Activated CD4-positive, alpha-beta T cell treated with anti-CD3 and anti-CD28 coated beads, Interleukin-2, amount 10 ng/mL, durations not matched to agents 24 days and 14 days (primary cell): ENCODE data around the gene SAC3D1. TPM values are rescaled to one million over a fixed set of nuclear protein-coding genes. Genes with fewer than 3 reads are reported as not detected.
A peak's percentile ranks its signal among the peaks of the same experiment; 100 is the strongest.

Source experiments
- DNase-seq: peaks from one replicate; pipeline ENCODE4 v3.0.0; 2022
- H3K27ac Mint-ChIP-seq: one replicate; pipeline ENCODE4 v1.8.0; 2022; ENCODE audit warnings: mild to moderate bottlenecking, mixed read lengths
- H3K27me3 Mint-ChIP-seq: one replicate; pipeline ENCODE4 v1.8.0; 2022; ENCODE audit warnings: mixed read lengths
- H3K36me3 Mint-ChIP-seq: one replicate; pipeline ENCODE4 v1.8.0; 2022; ENCODE audit warnings: low read depth, mild to moderate bottlenecking, mixed read lengths
- H3K4me1 Mint-ChIP-seq: one replicate; pipeline ENCODE4 v1.8.0; 2021; ENCODE audit warnings: mixed read lengths
- H3K4me3 Mint-ChIP-seq: one replicate; pipeline ENCODE4 v1.8.0; 2022; ENCODE audit warnings: mild to moderate bottlenecking, moderate library complexity, mixed read lengths
- H3K9me3 Mint-ChIP-seq: one replicate; pipeline ENCODE4 v1.8.0; 2021; ENCODE audit warnings: mixed read lengths
- intact Hi-C: fragments of 100-400 bp; cut with micrococcal nuclease; formaldehyde crosslinking; loops from one replicate; pipeline ENCODE4 v1.15.1; 2023
- total RNA-seq: library from RNA; stranded (reverse); gene quantifications from 2 replicates; pipeline ENCODE4 v1.2.3, GENCODE V29; 2022

The SAC3D1 gene
- total RNA-seq, 1 donor from 2014 or later, result 18.0 TPM

GRCh38 chr11:65036931-65037330, 4.1 kb upstream of the SAC3D1 start:
- intact Hi-C loops, result no loop called here
- no peaks in the 10 kb centered on the region for H3K9me3 Mint-ChIP-seq
- peaks cover 7% of the 10 kb centered on the region for H3K4me1 Mint-ChIP-seq
- H3K27ac Mint-ChIP-seq, result no peak overlapping the region
- no peak overlapping the region for H3K4me3 Mint-ChIP-seq
- DNase-seq, result no peak
- peaks cover 14% of the 10 kb centered on the region for H3K36me3 Mint-ChIP-seq
- H3K27me3 Mint-ChIP-seq, result no peaks in the 10 kb centered on the region

DNA sequence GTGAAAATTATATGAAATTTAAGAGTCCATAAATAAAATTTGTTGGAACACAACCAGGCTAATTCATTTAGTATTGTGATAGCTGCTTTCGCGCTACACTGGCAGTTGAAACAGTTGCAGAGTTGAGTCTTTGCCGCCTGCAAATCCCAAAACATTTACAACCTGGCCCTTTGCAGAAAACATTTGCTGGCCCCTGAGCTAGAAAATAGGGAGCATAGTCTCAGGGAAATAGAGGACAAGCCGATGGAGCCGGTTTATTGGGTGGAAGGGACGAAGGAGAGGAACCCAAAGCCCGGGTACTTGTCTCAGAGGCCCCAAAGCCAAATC, 527 bp upstream of the SAC3D1 start:
- Mint-ChIP-seq H3K27ac (peak overlapping the region; percentile 95), H3K4me3 (peak overlapping the region; percentile 93), H3K9me3 (no peaks in the 10 kb centered on the region), H3K27me3 (no peaks in the 10 kb centered on the region), H3K36me3 (peaks cover 17% of the 10 kb centered on the region), H3K4me1 (peaks cover 20% of the 10 kb centered on the region)
- DNase-seq, result no peak
- intact Hi-C loops, result loop anchor here (1.0 to 2.0 kb wide), 4 partner anchors 13 to 124 kb away; partner anchors contain the start of genes ATG2A, CDCA5, SNX15 and ZFPL1

DNA sequence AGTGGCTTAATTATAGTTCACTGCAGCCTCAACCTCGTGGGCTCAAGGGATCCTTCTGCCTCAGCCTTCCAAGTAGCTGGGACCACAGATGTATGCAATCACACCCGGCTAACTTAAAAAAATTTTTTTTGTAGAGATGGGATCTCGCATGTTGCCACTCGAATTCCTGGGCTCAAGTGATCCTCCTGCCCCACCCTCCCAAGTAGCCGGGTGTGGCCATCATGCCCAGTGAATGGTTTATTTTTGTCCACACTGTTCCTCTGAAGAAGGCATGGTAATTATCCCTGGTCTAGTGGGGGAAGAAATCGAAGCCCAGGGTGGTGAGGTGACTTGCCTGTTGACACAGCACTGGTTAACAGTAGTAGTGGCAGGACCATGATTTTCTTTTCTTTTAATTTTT, 1.9 kb downstream of the SAC3D1 start:
- H3K9me3 Mint-ChIP-seq, result no peaks in the 10 kb centered on the region
- no peak for DNase-seq
- H3K36me3 Mint-ChIP-seq, result peaks cover 15% of the 10 kb centered on the region
- H3K27ac Mint-ChIP-seq, result peak overlapping the region; percentile 29
- intact Hi-C loops, result no loop called here
- H3K27me3 Mint-ChIP-seq, result no peaks in the 10 kb centered on the region
- H3K4me3 Mint-ChIP-seq, result peak overlapping the region; percentile 90
- peaks cover 29% of the 10 kb centered on the region for H3K4me1 Mint-ChIP-seq

DNA sequence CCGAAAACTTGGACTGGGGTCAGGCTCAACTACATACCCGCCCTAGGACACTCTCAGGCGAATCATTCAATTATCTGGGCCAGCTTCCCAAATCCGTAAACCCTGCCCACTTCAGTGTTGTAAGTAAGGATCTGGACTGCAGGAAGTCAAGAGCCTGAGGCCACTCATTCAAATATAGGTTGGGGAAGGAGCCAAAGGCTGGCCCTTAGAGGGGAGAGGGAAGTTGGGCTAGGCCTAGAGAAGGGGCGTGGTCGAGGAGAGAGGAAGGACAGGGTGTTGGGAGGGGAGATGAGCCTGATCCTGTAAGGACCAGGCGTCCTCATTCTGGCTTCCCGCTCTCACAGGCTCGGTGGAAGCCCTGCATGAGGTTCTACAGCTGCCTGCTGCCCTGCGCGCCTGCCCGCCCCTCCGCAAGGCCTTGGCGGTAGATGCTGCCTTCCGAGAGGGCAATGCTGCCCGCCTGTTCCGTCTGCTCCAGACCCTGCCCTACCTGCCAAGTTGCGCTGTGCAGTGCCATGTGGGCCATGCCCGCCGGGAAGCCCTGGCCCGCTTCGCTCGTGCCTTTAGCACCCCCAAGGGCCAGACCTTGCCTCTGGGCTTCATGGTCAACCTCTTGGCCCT, 3.0 kb downstream of the SAC3D1 start:
- H3K4me3 Mint-ChIP-seq, result no peak overlapping the region
- H3K36me3 Mint-ChIP-seq, result peaks cover 15% of the 10 kb centered on the region
- no peak for DNase-seq
- peaks cover 31% of the 10 kb centered on the region for H3K4me1 Mint-ChIP-seq
- no peaks in the 10 kb centered on the region for H3K27me3 Mint-ChIP-seq
- H3K27ac Mint-ChIP-seq, result no peak overlapping the region
- intact Hi-C loops, result no loop called here
- H3K9me3 Mint-ChIP-seq, result no peaks in the 10 kb centered on the region

DNA sequence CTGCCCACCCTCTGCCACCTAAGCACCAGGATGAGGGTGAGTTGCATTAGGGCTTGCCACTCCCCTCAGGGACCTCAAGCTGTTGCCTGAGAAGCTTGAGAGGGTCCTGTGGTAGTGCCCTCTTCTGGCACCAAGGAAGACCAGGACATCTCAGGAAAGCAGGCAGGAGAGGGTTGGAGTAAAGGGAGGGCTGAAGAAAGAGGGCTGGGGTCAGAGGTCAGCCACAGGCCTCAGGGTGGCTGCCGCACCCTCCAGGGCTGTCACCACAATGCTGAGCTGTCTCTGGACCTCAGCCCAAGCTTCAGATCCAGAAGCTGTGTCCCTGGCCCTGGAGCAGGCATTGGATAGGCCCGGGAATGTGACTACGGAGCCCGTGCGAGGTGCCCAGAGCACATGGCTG, 4.1 kb downstream of the SAC3D1 start:
- intact Hi-C loops, result no loop called here
- no peak overlapping the region for H3K27ac Mint-ChIP-seq
- H3K9me3 Mint-ChIP-seq, result no peaks in the 10 kb centered on the region
- H3K4me3 Mint-ChIP-seq, result no peak overlapping the region
- H3K36me3 Mint-ChIP-seq, result peaks cover 9% of the 10 kb centered on the region
- no peaks in the 10 kb centered on the region for H3K27me3 Mint-ChIP-seq
- no peak for DNase-seq
- H3K4me1 Mint-ChIP-seq, result peaks cover 28% of the 10 kb centered on the region

GRCh38 chr11:65045728-65046127, 4.7 kb downstream of the SAC3D1 start:
- no peak overlapping the region for H3K4me3 Mint-ChIP-seq
- H3K27ac Mint-ChIP-seq, result no peak overlapping the region
- no peak for DNase-seq
- no peaks in the 10 kb centered on the region for H3K9me3 Mint-ChIP-seq
- peaks cover 26% of the 10 kb centered on the region for H3K4me1 Mint-ChIP-seq
- intact Hi-C loops, result no loop called here
- H3K27me3 Mint-ChIP-seq, result no peaks in the 10 kb centered on the region
- H3K36me3 Mint-ChIP-seq, result peaks cover 9% of the 10 kb centered on the region

- Mint-ChIP-seq H3K4me3 (peak overlapping the region; percentile 82), H3K36me3 (peaks cover 9% of the 10 kb centered on the region), H3K27ac (peak overlapping the region; percentile 79), H3K4me1 (peaks cover 17% of the 10 kb centered on the region), H3K9me3 (no peaks in the 10 kb centered on the region), H3K27me3 (no peaks in the 10 kb centered on the region)
- intact Hi-C loops, result no loop called here
- peak; percentile 75 for DNase-seq
Observed at GRCh38 chr11:65047581-65048422, 6.8 kb downstream of the SAC3D1 start.

DNA sequence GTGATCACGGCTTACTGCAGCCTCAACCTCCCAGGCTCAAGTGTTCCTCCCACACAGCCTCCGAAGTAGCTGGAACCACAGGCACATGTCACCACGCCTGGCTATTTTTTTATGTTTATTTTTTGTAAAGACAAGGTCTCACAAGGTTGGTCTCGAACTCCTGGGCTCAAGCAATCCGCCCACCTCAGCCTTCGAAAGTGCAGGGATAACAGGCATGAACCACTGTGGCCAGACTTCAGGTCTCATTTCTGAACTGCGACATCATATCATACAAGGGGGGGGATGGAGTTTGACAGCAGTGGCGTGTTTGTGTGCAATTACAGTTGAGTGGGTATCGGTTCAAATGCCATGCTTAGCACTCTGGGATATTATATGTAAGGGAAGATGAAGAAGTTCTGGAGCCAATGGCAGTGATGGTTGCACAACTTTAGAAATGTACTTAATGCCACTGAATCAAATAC, 10.4 kb downstream of the SAC3D1 start:
- Mint-ChIP-seq H3K4me1 (peaks cover 20% of the 10 kb centered on the region), H3K4me3 (no peak overlapping the region), H3K27me3 (peaks cover 7% of the 10 kb centered on the region), H3K27ac (no peak overlapping the region), H3K36me3 (peaks cover 3% of the 10 kb centered on the region), H3K9me3 (no peaks in the 10 kb centered on the region)
- intact Hi-C loops, result no loop called here
- no peak for DNase-seq

DNA sequence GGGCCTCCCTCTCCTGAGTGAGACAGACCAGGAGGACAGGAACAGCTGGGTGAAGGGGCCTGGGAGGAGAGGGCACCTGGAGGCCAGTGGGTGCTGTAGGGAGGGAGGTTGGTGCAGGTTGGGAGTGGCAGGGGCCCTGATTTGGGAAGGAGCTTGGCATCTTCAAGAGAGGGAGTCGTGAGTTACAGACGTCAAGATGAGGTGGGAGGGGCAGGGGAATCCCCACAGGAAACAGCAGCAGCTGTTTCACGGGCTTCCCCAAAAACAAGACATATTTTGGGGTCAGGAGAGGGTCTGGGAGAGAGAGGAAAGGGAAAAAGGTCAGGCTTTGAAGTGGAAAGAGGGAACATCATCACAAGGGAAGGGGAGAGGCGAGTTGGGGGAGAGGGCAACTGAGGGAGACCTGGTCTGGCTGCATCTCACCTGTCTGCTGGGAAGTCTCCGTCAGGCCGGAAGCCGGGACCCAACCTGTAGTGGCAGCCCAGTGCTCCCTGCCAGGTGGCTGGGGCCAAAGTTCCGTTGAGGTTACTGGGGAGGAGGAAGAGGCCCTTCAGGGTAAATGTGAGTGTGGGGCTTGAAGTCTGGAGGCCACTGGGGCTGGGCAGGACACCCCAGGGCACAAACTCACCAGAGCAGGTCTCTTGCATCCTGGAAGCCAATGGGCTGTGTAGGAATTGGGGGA, 13.0 kb downstream of the SAC3D1 start:
- peaks cover 7% of the 10 kb centered on the region for H3K27me3 Mint-ChIP-seq
- H3K9me3 Mint-ChIP-seq, result no peaks in the 10 kb centered on the region
- intact Hi-C loops, result no loop called here
- peak overlapping the region; percentile 75 for H3K4me3 Mint-ChIP-seq
- H3K4me1 Mint-ChIP-seq, result peaks cover 10% of the 10 kb centered on the region
- peak; percentile 73 for DNase-seq
- H3K27ac Mint-ChIP-seq, result peak overlapping the region; percentile 90
- no peaks in the 10 kb centered on the region for H3K36me3 Mint-ChIP-seq

DNA sequence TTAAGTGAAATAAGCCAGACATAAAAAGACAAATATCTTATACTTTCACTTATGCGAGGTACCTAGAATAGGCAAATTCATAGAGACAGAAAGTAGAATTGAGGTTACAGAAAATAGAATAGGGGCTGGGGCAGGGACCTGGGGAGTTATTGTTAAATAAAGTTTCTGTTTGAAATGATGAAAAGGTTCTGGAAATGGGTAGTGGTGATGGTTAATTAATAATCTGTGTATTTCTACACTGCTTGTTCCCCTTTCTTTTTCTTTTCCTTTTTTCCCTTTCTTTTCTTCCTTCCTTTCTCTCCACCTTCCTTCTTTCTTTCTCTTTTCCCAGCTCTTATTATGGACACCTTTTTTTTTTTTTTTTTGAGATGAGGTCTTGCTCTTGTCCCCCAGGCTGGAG, 14.5 kb downstream of the SAC3D1 start:
- Mint-ChIP-seq H3K36me3 (no peaks in the 10 kb centered on the region), H3K27me3 (peaks cover 7% of the 10 kb centered on the region), H3K9me3 (no peaks in the 10 kb centered on the region), H3K4me3 (no peak overlapping the region), H3K27ac (no peak overlapping the region), H3K4me1 (peaks cover 16% of the 10 kb centered on the region)
- intact Hi-C loops, result no loop called here
- no peak for DNase-seq

DNA sequence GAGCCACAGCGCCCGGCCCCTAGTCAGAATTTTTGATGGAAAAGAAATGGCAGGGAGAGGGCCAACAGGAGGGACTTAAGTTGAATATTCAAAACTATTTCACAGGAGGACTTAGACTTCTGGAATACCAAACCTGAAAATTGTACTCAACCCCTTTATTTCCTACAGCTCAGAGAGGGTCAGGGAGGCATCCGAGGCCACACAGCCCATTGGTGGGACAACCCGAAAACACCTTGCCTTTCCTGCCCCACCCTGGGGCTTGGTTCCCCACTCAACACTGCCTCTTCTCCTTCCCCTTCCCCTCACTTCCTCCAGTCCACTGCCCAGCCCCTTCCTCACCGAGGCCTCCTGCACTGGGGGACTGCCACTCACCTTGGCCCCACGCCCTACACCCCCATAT, 16.0 kb downstream of the SAC3D1 start:
- intact Hi-C loops, result no loop called here
- Mint-ChIP-seq H3K27ac (no peak overlapping the region), H3K4me3 (no peak overlapping the region), H3K4me1 (peaks cover 21% of the 10 kb centered on the region), H3K9me3 (no peaks in the 10 kb centered on the region), H3K27me3 (peaks cover 7% of the 10 kb centered on the region), H3K36me3 (no peaks in the 10 kb centered on the region)
- DNase-seq, result no peak

DNA sequence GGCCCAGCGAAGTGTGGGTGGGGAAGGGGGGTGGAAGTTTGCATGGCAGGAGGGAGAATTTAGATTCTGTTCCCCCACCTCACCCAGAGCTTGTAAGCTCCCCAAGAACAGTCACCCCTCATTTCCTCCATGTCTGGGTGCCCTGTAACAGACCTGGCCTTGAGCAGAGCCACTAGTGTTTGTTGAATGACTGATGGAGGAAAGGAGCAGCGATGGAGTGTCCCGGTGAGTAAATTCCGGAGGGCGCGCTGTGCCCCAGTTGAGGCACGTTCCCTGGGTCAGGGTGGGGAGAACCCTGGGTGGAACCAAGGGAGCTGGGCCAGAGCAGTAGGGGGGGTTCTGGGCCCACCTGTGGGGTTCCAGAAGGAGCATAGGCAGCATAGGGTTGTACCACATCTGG, 16.5 kb downstream of the SAC3D1 start:
- Mint-ChIP-seq H3K4me1 (peaks cover 21% of the 10 kb centered on the region), H3K36me3 (no peaks in the 10 kb centered on the region), H3K4me3 (no peak overlapping the region), H3K9me3 (no peaks in the 10 kb centered on the region), H3K27me3 (peaks cover 7% of the 10 kb centered on the region), H3K27ac (no peak overlapping the region)
- DNase-seq, result no peak
- intact Hi-C loops, result no loop called here

GRCh38 chr11:65058012-65058411, 17.0 kb downstream of the SAC3D1 start:
- peaks cover 21% of the 10 kb centered on the region for H3K4me1 Mint-ChIP-seq
- H3K4me3 Mint-ChIP-seq, result no peak overlapping the region
- H3K27me3 Mint-ChIP-seq, result peaks cover 7% of the 10 kb centered on the region
- H3K27ac Mint-ChIP-seq, result no peak overlapping the region
- H3K9me3 Mint-ChIP-seq, result no peaks in the 10 kb centered on the region
- DNase-seq, result no peak
- intact Hi-C loops, result no loop called here
- H3K36me3 Mint-ChIP-seq, result no peaks in the 10 kb centered on the region

- Mint-ChIP-seq H3K4me1 (peaks cover 21% of the 10 kb centered on the region), H3K4me3 (no peak within 1 kb of the TSS), H3K27ac (no peak within 1 kb of the TSS), H3K27me3 (peaks cover 7% of the 10 kb centered on the region), H3K9me3 (no peaks in the 10 kb centered on the region), H3K36me3 (no peaks in the 10 kb centered on the region)
- DNase-seq, result no peak
- intact Hi-C loops, result no loop called here
Observed at GRCh38 chr11:65058419-65059054, 17.5 kb downstream of the SAC3D1 start, which contains the start of gene NAALADL1. Gene NAALADL1, minus strand, starts transcription at chr11:65058553. Its CDS starts 32 bp downstream, at chr11:65058521.
